Measurements from ENCODE around the gene C5orf34. TPM values are rescaled to one million over a fixed set of nuclear protein-coding genes. Genes with fewer than 3 reads are reported as not detected.
"Not testable (repeated sequence)": the region's sequence is repeated elsewhere in the genome, so short reads cannot be mapped to it uniquely, and the experiment has no call there.

Gene C5orf34
- total RNA-seq, 2 donors from 2014 or later = 1.5 to 2.3 TPM

- no peak for DNase-seq (ENCODE audit: low spot score)
- intact Hi-C loops (cut with DNase I) = no loop called here
Measured at GRCh38 chr5:43461066-43461465, 53.9 kb downstream of the C5orf34 start.

DNA sequence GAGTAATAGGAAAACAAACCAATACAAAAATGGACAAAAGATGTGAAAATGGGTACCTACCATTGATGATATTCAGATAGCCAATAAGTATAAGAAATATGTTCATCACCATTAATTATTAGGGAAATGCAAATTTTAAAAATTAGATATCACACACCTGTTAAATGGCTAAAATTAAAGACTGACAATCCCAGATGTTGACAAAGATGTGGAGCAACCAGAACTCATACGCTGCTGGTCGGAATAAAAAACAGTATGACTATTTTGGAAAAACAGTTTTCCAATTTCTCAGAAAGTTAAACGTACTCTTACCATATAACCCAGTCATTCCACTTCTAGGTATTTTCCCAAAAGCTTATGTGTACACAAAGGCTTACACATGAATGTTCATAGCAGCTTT lies 58.4 kb downstream of the C5orf34 start:
- DNase-seq (ENCODE audit: low spot score) = no peak
- intact Hi-C loops (cut with DNase I) = no loop called here

DNA sequence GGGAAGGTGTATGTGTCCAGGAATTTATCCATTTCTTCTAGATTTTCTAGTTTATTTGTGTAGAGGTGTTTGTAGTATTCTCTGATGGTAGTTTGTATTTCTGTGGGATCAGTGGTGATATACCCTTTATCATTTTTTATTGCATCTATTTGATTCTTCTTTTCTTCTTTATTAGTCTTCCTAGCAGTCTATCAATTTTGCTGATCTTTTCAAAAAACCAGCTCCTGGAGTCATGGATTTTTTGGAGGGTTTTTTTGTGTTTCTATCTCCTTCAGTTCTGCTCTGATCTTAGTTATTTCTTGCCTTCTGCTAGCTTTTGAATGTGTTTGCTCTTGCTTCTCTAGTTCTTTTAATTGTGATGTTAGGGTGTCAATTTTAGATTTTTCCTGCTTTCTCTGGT lies 73.4 kb downstream of the C5orf34 start:
- intact Hi-C loops (cut with DNase I) = not testable (repeated sequence)

GRCh38 chr5:43437062-43437660 lies 77.8 kb downstream of the C5orf34 start:
- DNase-seq (ENCODE audit: low spot score) = no peak
- intact Hi-C loops (cut with DNase I) = no loop called here

More for the DNA sequence above, 73.4 kb downstream of the C5orf34 start:
- not testable (repeated sequence) for DNase-seq (ENCODE audit: low spot score)

Other genes with a start within 250 kb of the C5orf34 start
- 10 to 100 TPM; 32.2 to 41.2 TPM for gene HMGCS1, start 201.7 kb downstream of the C5orf34 start, total RNA-seq
- gene CCL28, start 102.8 kb downstream of the C5orf34 start, total RNA-seq = 1 to 10 TPM; 4.0 to 4.8 TPM
- 10 to 100 TPM; 13.2 to 14.6 TPM for gene TMEM267, start 31.3 kb downstream of the C5orf34 start, total RNA-seq
- gene PAIP1, start 41.9 kb upstream of the C5orf34 start, total RNA-seq = 10 to 100 TPM; 65.4 to 81.6 TPM
- gene NNT, start 88.0 kb upstream of the C5orf34 start, total RNA-seq = 10 to 100 TPM; 62.4 to 65.1 TPM